SK-N-SH treated with all-trans-retinoic acid at 6 μM for 48 hours (cell line): Measurements from ENCODE around the gene CD177.
"Not testable (repeated sequence)": the region's sequence is repeated elsewhere in the genome, so short reads cannot be mapped to it uniquely, and the experiment has no call there.

ENCODE experiments used
- ARNTL ChIP-seq: fragments of 450-650 bp; formaldehyde crosslinking; IDR thresholded peaks from 2 replicates; pipeline ENCODE4 v1.5.0; 2020; ENCODE audit warnings: low read depth, mild to moderate bottlenecking, moderate library complexity, borderline replicate concordance
- BACH2 ChIP-seq: fragments of 250-450 bp; sonication (Bioruptor Pico); IDR thresholded peaks from 2 replicates; pipeline ENCODE4 v1.9.0; 2021; ENCODE audit warnings: mild to moderate bottlenecking, borderline replicate concordance
- ISL1 ChIP-seq: fragments of 250-450 bp; sonication (Bioruptor Pico); IDR thresholded peaks from 2 replicates; pipeline ENCODE4 v2.1.2; 2022; ENCODE audit warnings: mild to moderate bottlenecking, moderate library complexity
- RARB ChIP-seq: fragments of 250-450 bp; sonication (Bioruptor Pico); IDR thresholded peaks from 2 replicates; pipeline ENCODE4 v1.8.0; 2021; ENCODE audit warnings: mild to moderate bottlenecking, moderate library complexity
- SNAI2 ChIP-seq: fragments of 250-450 bp; sonication (Bioruptor Pico); IDR thresholded peaks from 2 replicates; pipeline ENCODE4 v1.5.0; 2020; ENCODE audit warnings: mild to moderate bottlenecking, moderate library complexity
- TCF4 ChIP-seq: fragments of 250-450 bp; sonication (Bioruptor Pico); IDR thresholded peaks from 2 replicates; pipeline ENCODE4 v1.8.0; 2021; ENCODE audit warnings: mild to moderate bottlenecking, moderate library complexity, borderline replicate concordance
- ZC3H10 ChIP-seq: fragments of 250-450 bp; sonication (Bioruptor Pico); IDR thresholded peaks from 2 replicates; pipeline ENCODE4 v1.5.1; 2021; ENCODE audit warnings: mild to moderate bottlenecking, moderate library complexity
- ZNF565 ChIP-seq: fragments of 450-650 bp; formaldehyde crosslinking; conservative IDR thresholded peaks from 2 replicates; pipeline ENCODE4 v1.5.0; 2020; ENCODE audit warnings: low read depth, mild to moderate bottlenecking, moderate library complexity
- ZNF70 ChIP-seq: fragments of 450-650 bp; formaldehyde crosslinking; IDR thresholded peaks from 2 replicates; pipeline ENCODE4 v1.5.0; 2020; ENCODE audit warnings: mild to moderate bottlenecking, moderate library complexity
- ZNF8 ChIP-seq: fragments of 450-650 bp; formaldehyde crosslinking; IDR thresholded peaks from 2 replicates; pipeline ENCODE4 v1.5.0; 2020; ENCODE audit warnings: mild to moderate bottlenecking, moderate library complexity
- TF ChIP-seq, protein P1 (sequence below): fragments of 250-450 bp; sonication (Bioruptor Pico); IDR thresholded peaks from 2 replicates; pipeline ENCODE4 v1.5.1; 2021; ENCODE audit warnings: mild to moderate bottlenecking, moderate library complexity
- TF ChIP-seq, protein P2 (sequence below): fragments of 250-450 bp; sonication (Bioruptor Pico); IDR thresholded peaks from 2 replicates; pipeline ENCODE4 v1.8.0; 2020; ENCODE audit warnings: mild to moderate bottlenecking, moderate library complexity, borderline replicate concordance
- TF ChIP-seq, protein P3 (sequence below): fragments of 250-450 bp; sonication (Bioruptor Pico); IDR thresholded peaks from 2 replicates; pipeline ENCODE4 v1.5.1; 2020; ENCODE audit warnings: low read depth, mild to moderate bottlenecking, moderate library complexity
- TF ChIP-seq, protein P4 (sequence below): fragments of 250-450 bp; sonication (Bioruptor Pico); IDR thresholded peaks from 2 replicates; pipeline ENCODE4 v1.5.0; 2020; ENCODE audit warnings: mild to moderate bottlenecking, moderate library complexity

DNA sequence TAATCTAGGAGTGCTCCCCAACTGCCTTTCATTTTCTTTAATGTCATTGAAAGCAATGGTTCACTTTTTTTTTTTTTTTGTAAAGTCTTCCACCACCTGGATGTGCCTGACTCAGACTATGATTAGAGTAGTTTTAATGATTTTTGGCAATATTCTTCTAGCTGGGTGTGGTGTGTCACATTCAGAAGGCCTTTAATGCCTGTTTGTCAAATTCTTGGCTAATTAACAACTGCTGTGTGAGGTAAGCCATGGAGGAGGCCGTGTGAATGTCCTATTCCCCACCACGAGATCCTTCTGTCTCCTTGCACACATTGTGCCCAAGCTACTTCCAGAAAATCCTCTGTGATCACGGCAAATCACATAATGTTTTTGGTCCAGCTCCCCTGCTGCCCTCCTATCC is 30.3 kb downstream of the CD177 start:
- not testable (repeated sequence) for TF ChIP-seq ZNF565; ZNF8; ZC3H10 (CRISPR knock-in tag); RARB (CRISPR knock-in tag); ZNF70 (CRISPR knock-in tag); TCF4 (CRISPR knock-in tag); ISL1; ARNTL; SNAI2 (CRISPR knock-in tag); BACH2 (CRISPR knock-in tag)
- TF ChIP-seq, protein P1, sequence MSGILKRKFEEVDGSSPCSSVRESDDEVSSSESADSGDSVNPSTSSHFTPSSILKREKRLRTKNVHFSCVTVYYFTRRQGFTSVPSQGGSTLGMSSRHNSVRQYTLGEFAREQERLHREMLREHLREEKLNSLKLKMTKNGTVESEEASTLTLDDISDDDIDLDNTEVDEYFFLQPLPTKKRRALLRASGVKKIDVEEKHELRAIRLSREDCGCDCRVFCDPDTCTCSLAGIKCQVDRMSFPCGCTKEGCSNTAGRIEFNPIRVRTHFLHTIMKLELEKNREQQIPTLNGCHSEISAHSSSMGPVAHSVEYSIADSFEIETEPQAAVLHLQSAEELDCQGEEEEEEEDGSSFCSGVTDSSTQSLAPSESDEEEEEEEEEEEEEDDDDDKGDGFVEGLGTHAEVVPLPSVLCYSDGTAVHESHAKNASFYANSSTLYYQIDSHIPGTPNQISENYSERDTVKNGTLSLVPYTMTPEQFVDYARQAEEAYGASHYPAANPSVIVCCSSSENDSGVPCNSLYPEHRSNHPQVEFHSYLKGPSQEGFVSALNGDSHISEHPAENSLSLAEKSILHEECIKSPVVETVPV (CRISPR knock-in tag): not testable (repeated sequence)
- TF ChIP-seq, protein P2, sequence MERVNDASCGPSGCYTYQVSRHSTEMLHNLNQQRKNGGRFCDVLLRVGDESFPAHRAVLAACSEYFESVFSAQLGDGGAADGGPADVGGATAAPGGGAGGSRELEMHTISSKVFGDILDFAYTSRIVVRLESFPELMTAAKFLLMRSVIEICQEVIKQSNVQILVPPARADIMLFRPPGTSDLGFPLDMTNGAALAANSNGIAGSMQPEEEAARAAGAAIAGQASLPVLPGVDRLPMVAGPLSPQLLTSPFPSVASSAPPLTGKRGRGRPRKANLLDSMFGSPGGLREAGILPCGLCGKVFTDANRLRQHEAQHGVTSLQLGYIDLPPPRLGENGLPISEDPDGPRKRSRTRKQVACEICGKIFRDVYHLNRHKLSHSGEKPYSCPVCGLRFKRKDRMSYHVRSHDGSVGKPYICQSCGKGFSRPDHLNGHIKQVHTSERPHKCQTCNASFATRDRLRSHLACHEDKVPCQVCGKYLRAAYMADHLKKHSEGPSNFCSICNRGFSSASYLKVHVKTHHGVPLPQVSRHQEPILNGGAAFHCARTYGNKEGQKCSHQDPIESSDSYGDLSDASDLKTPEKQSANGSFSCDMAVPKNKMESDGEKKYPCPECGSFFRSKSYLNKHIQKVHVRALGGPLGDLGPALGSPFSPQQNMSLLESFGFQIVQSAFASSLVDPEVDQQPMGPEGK (CRISPR knock-in tag): not testable (repeated sequence)
- TF ChIP-seq, protein P3, sequence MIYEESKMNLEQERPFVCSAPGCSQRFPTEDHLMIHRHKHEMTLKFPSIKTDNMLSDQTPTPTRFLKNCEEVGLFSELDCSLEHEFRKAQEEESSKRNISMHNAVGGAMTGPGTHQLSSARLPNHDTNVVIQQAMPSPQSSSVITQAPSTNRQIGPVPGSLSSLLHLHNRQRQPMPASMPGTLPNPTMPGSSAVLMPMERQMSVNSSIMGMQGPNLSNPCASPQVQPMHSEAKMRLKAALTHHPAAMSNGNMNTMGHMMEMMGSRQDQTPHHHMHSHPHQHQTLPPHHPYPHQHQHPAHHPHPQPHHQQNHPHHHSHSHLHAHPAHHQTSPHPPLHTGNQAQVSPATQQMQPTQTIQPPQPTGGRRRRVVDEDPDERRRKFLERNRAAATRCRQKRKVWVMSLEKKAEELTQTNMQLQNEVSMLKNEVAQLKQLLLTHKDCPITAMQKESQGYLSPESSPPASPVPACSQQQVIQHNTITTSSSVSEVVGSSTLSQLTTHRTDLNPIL (CRISPR knock-in tag): not testable (repeated sequence)
- TF ChIP-seq, protein P4, sequence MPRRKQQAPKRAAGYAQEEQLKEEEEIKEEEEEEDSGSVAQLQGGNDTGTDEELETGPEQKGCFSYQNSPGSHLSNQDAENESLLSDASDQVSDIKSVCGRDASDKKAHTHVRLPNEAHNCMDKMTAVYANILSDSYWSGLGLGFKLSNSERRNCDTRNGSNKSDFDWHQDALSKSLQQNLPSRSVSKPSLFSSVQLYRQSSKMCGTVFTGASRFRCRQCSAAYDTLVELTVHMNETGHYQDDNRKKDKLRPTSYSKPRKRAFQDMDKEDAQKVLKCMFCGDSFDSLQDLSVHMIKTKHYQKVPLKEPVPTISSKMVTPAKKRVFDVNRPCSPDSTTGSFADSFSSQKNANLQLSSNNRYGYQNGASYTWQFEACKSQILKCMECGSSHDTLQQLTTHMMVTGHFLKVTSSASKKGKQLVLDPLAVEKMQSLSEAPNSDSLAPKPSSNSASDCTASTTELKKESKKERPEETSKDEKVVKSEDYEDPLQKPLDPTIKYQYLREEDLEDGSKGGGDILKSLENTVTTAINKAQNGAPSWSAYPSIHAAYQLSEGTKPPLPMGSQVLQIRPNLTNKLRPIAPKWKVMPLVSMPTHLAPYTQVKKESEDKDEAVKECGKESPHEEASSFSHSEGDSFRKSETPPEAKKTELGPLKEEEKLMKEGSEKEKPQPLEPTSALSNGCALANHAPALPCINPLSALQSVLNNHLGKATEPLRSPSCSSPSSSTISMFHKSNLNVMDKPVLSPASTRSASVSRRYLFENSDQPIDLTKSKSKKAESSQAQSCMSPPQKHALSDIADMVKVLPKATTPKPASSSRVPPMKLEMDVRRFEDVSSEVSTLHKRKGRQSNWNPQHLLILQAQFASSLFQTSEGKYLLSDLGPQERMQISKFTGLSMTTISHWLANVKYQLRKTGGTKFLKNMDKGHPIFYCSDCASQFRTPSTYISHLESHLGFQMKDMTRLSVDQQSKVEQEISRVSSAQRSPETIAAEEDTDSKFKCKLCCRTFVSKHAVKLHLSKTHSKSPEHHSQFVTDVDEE (CRISPR knock-in tag): not testable (repeated sequence)
